ENCODE measurements around the gene BCAS3. TPM values are rescaled to one million over a fixed set of nuclear protein-coding genes. Genes with fewer than 3 reads are reported as not detected.
A peak's percentile ranks its signal among the peaks of the same experiment; 100 is the strongest.

BCAS3 gene
- total RNA-seq, 1 donor from 2014 or later: 44.8 TPM

DNA sequence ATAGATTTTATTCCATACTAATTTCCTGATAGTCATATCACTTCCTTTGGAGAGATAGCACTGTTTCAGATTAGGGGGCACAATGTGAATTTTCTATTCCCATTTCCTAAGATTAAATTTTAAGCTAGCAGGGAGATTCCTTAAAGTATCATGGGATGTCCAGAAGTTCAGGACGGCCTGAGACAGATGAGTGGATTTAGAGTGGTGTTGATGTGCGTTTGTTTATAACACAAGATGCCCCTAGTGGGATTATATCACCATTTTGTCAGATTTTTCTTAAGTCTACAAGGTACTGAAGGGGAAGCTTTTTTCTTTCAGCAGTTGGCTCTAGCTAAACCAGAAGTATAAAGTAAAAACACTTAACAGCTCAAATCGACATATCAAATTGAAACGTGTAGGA lies 538.4 kb downstream of the BCAS3 start:
- DNase-seq: no peak
- Mint-ChIP-seq H3K27ac (ENCODE audit: unreplicated experiment) (no peak overlapping the region), H3K4me3 (ENCODE audit: unreplicated experiment) (no peak overlapping the region), H3K36me3 (ENCODE audit: unreplicated experiment) (no peaks in the 10 kb centered on the region), H3K4me1 (ENCODE audit: low read depth, unreplicated experiment) (peaks cover 26% of the 10 kb centered on the region), H3K9me3 (ENCODE audit: unreplicated experiment) (peaks cover 6% of the 10 kb centered on the region), H3K27me3 (ENCODE audit: unreplicated experiment) (peaks cover 3% of the 10 kb centered on the region)
- no peak for TF ChIP-seq CTCF (IDR thresholded peaks at IDR 0.05; ENCODE audit: partially characterized antibody, unreplicated experiment)

- no peak for DNase-seq
- Mint-ChIP-seq H3K27me3 (ENCODE audit: unreplicated experiment) (peaks cover 3% of the 10 kb centered on the region), H3K4me3 (ENCODE audit: unreplicated experiment) (no peak overlapping the region), H3K9me3 (ENCODE audit: unreplicated experiment) (peaks cover 6% of the 10 kb centered on the region), H3K27ac (ENCODE audit: unreplicated experiment) (no peak overlapping the region), H3K4me1 (ENCODE audit: low read depth, unreplicated experiment) (peaks cover 23% of the 10 kb centered on the region), H3K36me3 (ENCODE audit: unreplicated experiment) (no peaks in the 10 kb centered on the region)
- no peak for TF ChIP-seq CTCF (IDR thresholded peaks at IDR 0.05; ENCODE audit: partially characterized antibody, unreplicated experiment)
Measured at GRCh38 chr17:61217878-61218437, 540.3 kb downstream of the BCAS3 start.

GRCh38 chr17:61218438-61218837 lies 540.8 kb downstream of the BCAS3 start:
- TF ChIP-seq CTCF (IDR thresholded peaks at IDR 0.05; ENCODE audit: partially characterized antibody, unreplicated experiment): no peak
- H3K4me1 Mint-ChIP-seq (ENCODE audit: low read depth, unreplicated experiment): peaks cover 23% of the 10 kb centered on the region
- H3K36me3 Mint-ChIP-seq (ENCODE audit: unreplicated experiment): no peaks in the 10 kb centered on the region

GRCh38 chr17:61219460-61219859 lies 541.8 kb downstream of the BCAS3 start:
- TF ChIP-seq CTCF (IDR thresholded peaks at IDR 0.05; ENCODE audit: partially characterized antibody, unreplicated experiment): no peak
- Mint-ChIP-seq H3K9me3 (ENCODE audit: unreplicated experiment) (peaks cover 10% of the 10 kb centered on the region), H3K36me3 (ENCODE audit: unreplicated experiment) (no peaks in the 10 kb centered on the region), H3K4me1 (ENCODE audit: low read depth, unreplicated experiment) (peaks cover 23% of the 10 kb centered on the region), H3K4me3 (ENCODE audit: unreplicated experiment) (peak overlapping the region; percentile 64), H3K27me3 (ENCODE audit: unreplicated experiment) (peaks cover 3% of the 10 kb centered on the region), H3K27ac (ENCODE audit: unreplicated experiment) (peak overlapping the region; percentile 95)
- DNase-seq: peak; percentile 22

More at GRCh38 chr17:61218438-61218837, 540.8 kb downstream of the BCAS3 start:
- no peak for DNase-seq
- no peak overlapping the region for H3K4me3 Mint-ChIP-seq (ENCODE audit: unreplicated experiment)
- H3K9me3 Mint-ChIP-seq (ENCODE audit: unreplicated experiment): peaks cover 6% of the 10 kb centered on the region
- peaks cover 3% of the 10 kb centered on the region for H3K27me3 Mint-ChIP-seq (ENCODE audit: unreplicated experiment)
- H3K27ac Mint-ChIP-seq (ENCODE audit: unreplicated experiment): no peak overlapping the region

GRCh38 chr17:61221181-61221580 lies 543.5 kb downstream of the BCAS3 start:
- Mint-ChIP-seq H3K4me1 (ENCODE audit: low read depth, unreplicated experiment) (peaks cover 19% of the 10 kb centered on the region), H3K27ac (ENCODE audit: unreplicated experiment) (no peak overlapping the region), H3K27me3 (ENCODE audit: unreplicated experiment) (peaks cover 3% of the 10 kb centered on the region), H3K9me3 (ENCODE audit: unreplicated experiment) (peaks cover 10% of the 10 kb centered on the region), H3K4me3 (ENCODE audit: unreplicated experiment) (no peak overlapping the region), H3K36me3 (ENCODE audit: unreplicated experiment) (no peaks in the 10 kb centered on the region)
- no peak for DNase-seq
- TF ChIP-seq CTCF (IDR thresholded peaks at IDR 0.05; ENCODE audit: partially characterized antibody, unreplicated experiment): no peak

All from glutamatergic neuron (in vitro differentiated cells).